Loucy (cell line): ENCODE results near the gene KATNB1.

Experiments
- H2AFZ ChIP-seq: fragments of 200-600 bp; sonication (generic); 2 replicates; pipeline ENCODE4 v1.6.0; 2016; ENCODE audit warnings: antibody characterized with exemption, mild to moderate bottlenecking, low read length, moderate library complexity
- H3F3A ChIP-seq: fragments of 200-600 bp; 2 replicates; pipeline ENCODE4 v1.6.0; 2016; ENCODE audit warnings: antibody characterized with exemption, low read depth, mild to moderate bottlenecking
- H3K27me3 ChIP-seq: fragments of 200-600 bp; sonication (generic); 2 replicates; pipeline ENCODE4 v1.6.1; 2014; ENCODE audit warnings: low read length, mild to moderate bottlenecking; ENCODE audit not compliant: insufficient read depth, poor library complexity, severe bottlenecking
- H3K36me3 ChIP-seq: fragments of 200-600 bp; sonication (generic); 2 replicates; pipeline ENCODE4 v1.6.1; 2016; ENCODE audit warnings: low read length; ENCODE audit not compliant: insufficient read depth
- H3K4me1 ChIP-seq: fragments of 200-600 bp; sonication (generic); 2 replicates; pipeline ENCODE4 v1.5.1; 2014; ENCODE audit warnings: low read length, mild to moderate bottlenecking; ENCODE audit not compliant: insufficient read depth, poor library complexity, severe bottlenecking
- H3K4me2 ChIP-seq: fragments of 200-600 bp; sonication (generic); 2 replicates; pipeline ENCODE4 v1.6.0; 2014; ENCODE audit warnings: antibody characterized with exemption, low read length, low read depth, mild to moderate bottlenecking; ENCODE audit not compliant: poor library complexity, severe bottlenecking
- H3K4me3 ChIP-seq: fragments of 200-600 bp; sonication (generic); 2 replicates; pipeline ENCODE4 v1.5.1; 2014; ENCODE audit warnings: low read length, mild to moderate bottlenecking, mixed read lengths; ENCODE audit not compliant: poor library complexity, severe bottlenecking
- H3K79me2 ChIP-seq: fragments of 200-600 bp; sonication (generic); 2 replicates; pipeline ENCODE4 v1.6.1; 2014; ENCODE audit warnings: low read length; ENCODE audit not compliant: insufficient read depth
- H3K9ac ChIP-seq: fragments of 200-600 bp; sonication (generic); 2 replicates; pipeline ENCODE4 v1.6.0; 2014; ENCODE audit warnings: mild to moderate bottlenecking, low read depth, low read length, moderate library complexity; ENCODE audit not compliant: poor library complexity, severe bottlenecking
- H3K9me2 ChIP-seq: fragments of 200-600 bp; sonication (generic); replicated peaks from 2 replicates; pipeline ENCODE4 v1.6.1; 2016; ENCODE audit warnings: low read depth, low read length, mixed read lengths
- H3K9me3 ChIP-seq: fragments of 200-600 bp; sonication (generic); 2 replicates; pipeline ENCODE4 v1.6.1; 2014; ENCODE audit warnings: mild to moderate bottlenecking, antibody characterized with exemption, low read length, low read depth; ENCODE audit not compliant: insufficient read depth
- H4K20me1 ChIP-seq: fragments of 200-600 bp; sonication (generic); 2 replicates; pipeline ENCODE4 v1.6.0; 2014; ENCODE audit warnings: antibody characterized with exemption, low read length, mild to moderate bottlenecking; ENCODE audit not compliant: insufficient read depth, poor library complexity, severe bottlenecking
- EZH2phosphoT487 ChIP-seq: fragments of 200-600 bp; IDR thresholded peaks from 2 replicates; pipeline ENCODE4 v1.6.1; 2018; ENCODE audit warnings: antibody characterized with exemption, mild to moderate bottlenecking, moderate library complexity, borderline replicate concordance
- TF ChIP-seq, protein P1 (sequence below): fragments of 200-600 bp; sonication (generic); conservative IDR thresholded peaks from 2 replicates; pipeline ENCODE4 v1.5.1; 2014; ENCODE audit warnings: mild to moderate bottlenecking, antibody characterized with exemption, low read length

Gene KATNB1

DNA sequence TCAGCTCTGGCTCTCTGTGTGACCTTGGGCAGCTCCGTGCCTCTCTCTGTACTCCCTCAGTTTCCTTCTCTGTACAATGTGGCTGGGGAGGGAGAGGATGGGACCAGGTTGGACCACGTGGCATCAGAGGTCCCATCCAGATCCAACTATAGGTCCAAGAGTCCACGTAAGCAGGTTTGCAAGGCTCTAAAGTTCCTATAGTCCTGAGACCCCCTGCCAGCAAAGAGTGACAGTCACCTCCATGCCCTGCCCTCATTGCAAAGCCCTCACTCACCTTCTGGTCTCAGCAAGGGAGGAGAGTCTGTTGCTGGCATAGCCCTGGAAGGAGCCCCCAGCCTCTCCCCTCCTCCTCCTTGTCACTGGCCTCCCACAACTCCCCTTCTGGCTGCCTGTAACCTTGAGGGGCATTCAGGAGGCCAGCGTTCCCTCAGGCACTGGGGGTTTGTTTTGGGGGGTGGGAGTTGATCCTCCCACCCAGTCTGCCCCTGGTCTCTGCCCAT lies 47.0 kb upstream of the KATNB1 start:
- peaks cover 50% of the 10 kb centered on the region for H3K4me1 ChIP-seq
- no peaks in the 10 kb centered on the region for H3K27me3 ChIP-seq
- peak overlapping the region; percentile 95 for H3K4me2 ChIP-seq
- H3F3A ChIP-seq, result peaks cover 8% of the 10 kb centered on the region
- H3K9me2 ChIP-seq, result no peaks in the 10 kb centered on the region
- TF ChIP-seq EZH2phosphoT487, result no peak
- TF ChIP-seq, protein P1, sequence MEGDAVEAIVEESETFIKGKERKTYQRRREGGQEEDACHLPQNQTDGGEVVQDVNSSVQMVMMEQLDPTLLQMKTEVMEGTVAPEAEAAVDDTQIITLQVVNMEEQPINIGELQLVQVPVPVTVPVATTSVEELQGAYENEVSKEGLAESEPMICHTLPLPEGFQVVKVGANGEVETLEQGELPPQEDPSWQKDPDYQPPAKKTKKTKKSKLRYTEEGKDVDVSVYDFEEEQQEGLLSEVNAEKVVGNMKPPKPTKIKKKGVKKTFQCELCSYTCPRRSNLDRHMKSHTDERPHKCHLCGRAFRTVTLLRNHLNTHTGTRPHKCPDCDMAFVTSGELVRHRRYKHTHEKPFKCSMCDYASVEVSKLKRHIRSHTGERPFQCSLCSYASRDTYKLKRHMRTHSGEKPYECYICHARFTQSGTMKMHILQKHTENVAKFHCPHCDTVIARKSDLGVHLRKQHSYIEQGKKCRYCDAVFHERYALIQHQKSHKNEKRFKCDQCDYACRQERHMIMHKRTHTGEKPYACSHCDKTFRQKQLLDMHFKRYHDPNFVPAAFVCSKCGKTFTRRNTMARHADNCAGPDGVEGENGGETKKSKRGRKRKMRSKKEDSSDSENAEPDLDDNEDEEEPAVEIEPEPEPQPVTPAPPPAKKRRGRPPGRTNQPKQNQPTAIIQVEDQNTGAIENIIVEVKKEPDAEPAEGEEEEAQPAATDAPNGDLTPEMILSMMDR, result no peak
- H3K36me3 ChIP-seq, result no peaks in the 10 kb centered on the region
- H3K9me3 ChIP-seq, result no peaks in the 10 kb centered on the region
- H4K20me1 ChIP-seq, result no peaks in the 10 kb centered on the region
- no peak overlapping the region for H2AFZ ChIP-seq
- peak overlapping the region; percentile 98 for H3K9ac ChIP-seq
- H3K79me2 ChIP-seq, result peaks cover 26% of the 10 kb centered on the region
- peak overlapping the region; percentile 77 for H3K4me3 ChIP-seq

DNA sequence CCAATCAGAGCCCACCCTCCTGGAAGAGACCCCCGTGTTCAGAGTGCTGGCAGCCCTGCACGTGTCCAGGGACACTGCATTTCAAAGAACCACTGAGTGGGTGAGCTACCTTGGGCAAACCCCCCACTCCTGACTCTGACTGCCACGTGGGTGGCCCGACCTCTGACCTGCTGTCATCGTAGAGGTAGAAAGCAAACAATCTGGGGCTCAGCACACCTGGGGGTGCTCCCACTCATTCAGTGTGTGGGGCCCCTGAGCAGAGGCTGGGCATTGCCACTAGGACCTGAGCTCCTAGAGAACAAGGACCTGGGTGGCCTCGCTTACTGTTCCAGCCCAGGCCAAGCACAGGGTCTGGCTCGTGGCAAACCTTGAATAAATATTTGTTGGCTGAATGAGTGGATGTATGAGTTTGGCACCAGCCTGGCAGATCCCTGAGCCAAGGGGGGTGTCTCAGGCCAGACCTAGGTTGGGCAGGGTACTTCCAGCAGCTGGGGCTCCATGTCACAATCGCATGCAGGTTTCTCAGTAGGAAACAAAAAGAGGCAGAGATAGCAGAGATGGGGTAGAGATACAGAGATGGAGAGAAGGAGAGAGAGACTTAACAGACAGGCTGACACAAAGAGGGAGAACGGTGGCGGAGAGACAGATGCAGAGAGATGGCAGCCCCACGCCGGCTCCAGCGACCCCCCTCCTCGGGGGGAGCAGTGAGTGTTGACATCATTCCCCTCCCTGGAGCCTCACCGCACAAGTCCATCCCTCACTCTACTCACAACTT lies 46.4 kb upstream of the KATNB1 start:
- no peaks in the 10 kb centered on the region for H4K20me1 ChIP-seq
- peaks cover 56% of the 10 kb centered on the region for H3K4me1 ChIP-seq
- H3K4me2 ChIP-seq, result peak overlapping the region; percentile 95
- no peaks in the 10 kb centered on the region for H3K36me3 ChIP-seq
- H3K79me2 ChIP-seq, result peaks cover 26% of the 10 kb centered on the region
- no peak for TF ChIP-seq EZH2phosphoT487
- TF ChIP-seq, protein P1, result no peak
- no peaks in the 10 kb centered on the region for H3K27me3 ChIP-seq
- peak overlapping the region; percentile 98 for H3K9ac ChIP-seq
- no peak overlapping the region for H2AFZ ChIP-seq
- peak overlapping the region; percentile 77 for H3K4me3 ChIP-seq
- no peaks in the 10 kb centered on the region for H3K9me3 ChIP-seq
- no peaks in the 10 kb centered on the region for H3K9me2 ChIP-seq
- peaks cover 8% of the 10 kb centered on the region for H3F3A ChIP-seq

DNA sequence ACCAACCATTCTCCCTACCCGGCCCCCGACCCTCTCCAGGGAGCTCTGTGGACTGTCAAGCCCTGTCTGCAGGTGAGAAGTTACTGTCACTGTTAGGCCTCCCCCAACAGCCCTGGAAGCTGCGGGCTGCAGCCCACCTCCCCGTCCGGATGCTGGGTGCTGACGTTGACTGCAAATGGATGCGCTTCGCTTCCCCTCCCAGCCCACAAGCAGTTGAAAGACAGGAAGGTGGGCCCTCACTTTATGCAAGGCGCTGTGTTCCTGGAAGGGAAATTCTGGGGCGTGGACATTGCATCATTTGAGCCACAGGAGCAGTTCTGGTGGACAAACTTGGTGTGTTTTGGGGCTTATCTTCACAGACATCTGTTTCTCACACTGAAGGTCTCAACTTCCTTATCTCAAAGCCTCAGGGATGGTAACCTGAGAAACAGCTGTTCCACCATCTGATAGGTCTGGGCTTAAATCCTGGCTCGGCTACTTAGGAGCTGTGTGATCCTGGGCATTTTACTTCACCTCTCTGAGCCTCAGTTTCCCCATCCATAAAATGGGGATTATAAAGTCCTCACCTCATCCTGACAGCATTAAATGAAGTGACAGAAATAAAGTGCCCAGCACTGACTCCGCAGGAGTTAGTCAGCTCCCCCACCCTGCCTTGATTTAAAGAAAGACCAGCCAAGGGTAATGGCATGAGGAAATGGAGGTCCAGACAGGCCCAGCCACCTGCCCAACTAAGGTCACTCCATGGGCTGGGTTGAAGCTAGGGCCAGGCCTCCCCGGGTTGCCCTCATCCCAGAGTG lies 45.6 kb upstream of the KATNB1 start:
- no peaks in the 10 kb centered on the region for H4K20me1 ChIP-seq
- H3K9ac ChIP-seq, result peak overlapping the region; percentile 98
- no peaks in the 10 kb centered on the region for H3K27me3 ChIP-seq
- H3F3A ChIP-seq, result peaks cover 8% of the 10 kb centered on the region
- no peaks in the 10 kb centered on the region for H3K9me2 ChIP-seq
- no peaks in the 10 kb centered on the region for H3K36me3 ChIP-seq
- no peaks in the 10 kb centered on the region for H3K9me3 ChIP-seq
- peak overlapping the region; percentile 95 for H3K4me2 ChIP-seq
- peak overlapping the region; percentile 77 for H3K4me3 ChIP-seq
- H3K79me2 ChIP-seq, result peaks cover 26% of the 10 kb centered on the region
- TF ChIP-seq, protein P1, result no peak
- TF ChIP-seq EZH2phosphoT487, result no peak
- peaks cover 64% of the 10 kb centered on the region for H3K4me1 ChIP-seq
- H2AFZ ChIP-seq, result no peak overlapping the region
